ENCODE data around the gene NKX2-2.

Gene NKX2-2

DNA sequence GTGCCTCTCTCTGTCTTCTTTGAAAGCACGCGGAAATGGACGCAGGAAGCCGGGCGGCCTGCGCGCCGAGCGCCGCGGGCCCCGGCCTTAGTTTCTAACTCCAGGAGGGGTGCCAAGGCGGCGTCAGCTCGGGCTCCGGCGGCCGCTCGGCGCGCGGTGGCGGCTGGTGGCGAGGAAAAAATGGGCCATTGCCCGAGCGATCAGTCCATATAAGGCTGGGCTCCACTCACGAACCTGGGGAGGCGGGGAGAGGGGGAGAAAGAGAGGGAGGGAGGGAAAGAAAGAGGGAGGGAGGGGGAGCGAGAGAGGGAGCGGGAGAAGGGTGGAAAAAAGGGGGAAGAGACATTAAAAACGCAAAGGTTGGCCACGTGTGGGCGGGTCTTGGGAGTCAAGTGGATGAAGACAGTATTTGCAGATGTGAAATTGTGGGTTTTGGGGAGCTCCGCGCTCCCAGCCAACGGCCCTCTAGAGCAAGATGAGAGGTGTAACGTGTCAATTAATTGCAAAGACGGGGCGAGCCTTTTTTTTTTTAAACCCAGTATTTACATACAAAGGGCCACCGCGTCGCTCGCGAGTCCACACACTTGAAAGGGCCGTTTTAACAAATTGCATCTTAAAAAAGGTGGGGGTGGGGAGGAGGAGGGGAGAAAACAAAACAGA is at the start of gene NKX2-2:
NKX2-2 (minus strand) TSS at position 184 of the 660 bp plus-strand sequence. CDS start 395 bp downstream, outside the sequence.
- FAIRE-seq, result peak; percentile 21

GRCh38 chr20:21562656-21563055 is 48.8 kb upstream of the NKX2-2 start:
- no peak for FAIRE-seq

GRCh38 chr20:21559305-21559704 is 45.4 kb upstream of the NKX2-2 start:
- FAIRE-seq, result peak; percentile 5

- FAIRE-seq, result no peak
Observed at GRCh38 chr20:21557241-21558020, 43.6 kb upstream of the NKX2-2 start.

GRCh38 chr20:21556398-21556797 is 42.5 kb upstream of the NKX2-2 start:
- no peak for FAIRE-seq

GRCh38 chr20:21555470-21556120 is 41.7 kb upstream of the NKX2-2 start:
- no peak for FAIRE-seq

- no peak for FAIRE-seq
Observed at GRCh38 chr20:21554985-21555384, 41.1 kb upstream of the NKX2-2 start.

GRCh38 chr20:21554376-21554890 is 40.6 kb upstream of the NKX2-2 start:
- FAIRE-seq, result no peak

- no peak for FAIRE-seq
Observed at GRCh38 chr20:21550587-21550986, 36.7 kb upstream of the NKX2-2 start.

DNA sequence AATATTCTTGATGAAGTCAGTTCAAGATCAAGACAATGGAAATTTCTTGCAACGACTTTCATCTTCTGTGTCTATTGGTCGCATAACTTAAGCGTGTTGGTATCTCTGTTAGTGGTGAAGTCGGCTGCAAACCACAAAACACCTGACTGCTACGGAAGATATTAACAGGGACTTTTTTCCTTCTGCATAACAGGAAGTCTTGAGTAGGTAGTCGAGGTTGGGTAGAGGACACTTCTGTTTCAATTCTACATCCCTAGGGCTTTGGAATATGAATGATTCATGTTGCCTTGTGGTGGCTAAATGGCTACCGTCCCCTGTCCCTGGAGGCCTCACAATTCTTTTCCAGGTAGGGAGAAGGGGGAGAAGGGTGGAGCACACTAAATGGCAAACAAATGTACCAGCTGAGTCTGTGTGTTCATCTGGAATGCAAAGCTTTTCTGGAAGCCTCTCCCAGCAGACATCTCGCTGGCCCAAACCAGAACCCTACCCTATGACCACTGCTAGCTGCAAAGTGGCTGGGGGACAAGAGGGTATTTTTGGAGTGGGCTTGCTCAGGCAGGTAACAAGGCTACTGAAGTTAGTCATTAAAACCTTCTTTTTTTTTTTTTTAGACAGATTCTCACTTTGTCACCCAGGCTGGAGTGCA is 34.6 kb upstream of the NKX2-2 start:
- no peak for FAIRE-seq

DNA sequence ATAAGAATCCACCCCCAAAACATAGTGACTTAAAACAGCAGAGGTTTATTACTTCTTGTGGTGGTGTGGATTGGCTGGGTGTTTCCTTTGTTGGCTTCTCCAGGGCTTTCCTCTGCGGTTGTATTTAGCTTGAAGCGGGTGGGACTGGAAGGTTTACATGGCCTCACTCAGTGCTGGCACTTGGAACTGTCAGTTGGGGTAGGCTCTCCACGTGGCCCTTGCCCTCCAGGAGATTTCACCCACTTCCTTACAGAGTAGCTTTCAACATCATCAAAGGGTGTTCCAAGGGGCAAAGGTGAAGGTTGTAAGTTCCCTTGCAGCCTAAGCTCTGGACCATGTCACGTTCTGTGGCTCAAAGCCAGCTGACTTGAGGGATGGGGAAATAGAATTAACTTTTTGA is 32.5 kb upstream of the NKX2-2 start:
- FAIRE-seq, result no peak

DNA sequence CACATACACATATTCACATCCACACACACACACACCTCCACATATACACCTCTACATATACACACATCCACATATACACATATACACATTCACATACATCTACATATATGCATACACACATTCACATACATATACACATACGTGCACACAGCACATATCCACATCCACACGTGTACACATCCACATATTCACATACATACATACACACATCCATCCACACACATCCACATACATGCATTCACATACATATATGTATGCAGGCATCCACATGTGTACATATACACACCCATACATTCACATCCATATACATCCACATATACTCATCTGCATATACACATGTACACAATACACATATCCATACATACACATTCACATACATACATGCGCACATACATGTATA is 25.6 kb upstream of the NKX2-2 start:
- FAIRE-seq, result no peak

- no peak for FAIRE-seq
Observed at GRCh38 chr20:21534886-21535285, 21.0 kb upstream of the NKX2-2 start.

DNA sequence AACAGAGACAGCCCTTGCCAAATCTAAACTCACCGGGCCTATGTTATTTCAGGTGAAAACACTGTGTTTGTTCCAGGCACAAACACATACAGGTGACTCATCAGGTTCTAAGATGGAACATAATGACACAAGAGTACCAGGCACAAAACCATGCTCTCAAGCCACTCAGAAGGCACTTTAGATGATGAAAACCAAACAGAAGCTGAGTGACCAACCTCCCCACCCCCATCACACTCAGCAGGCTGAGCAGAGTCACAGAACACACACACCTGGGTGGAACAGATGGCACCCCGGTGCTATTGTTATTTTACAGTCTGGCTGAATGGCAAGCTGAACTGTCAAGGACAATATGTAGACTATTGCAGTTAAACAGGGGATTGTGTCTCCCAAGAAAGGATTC is 20.6 kb upstream of the NKX2-2 start:
- peak; percentile 99 for FAIRE-seq

DNA sequence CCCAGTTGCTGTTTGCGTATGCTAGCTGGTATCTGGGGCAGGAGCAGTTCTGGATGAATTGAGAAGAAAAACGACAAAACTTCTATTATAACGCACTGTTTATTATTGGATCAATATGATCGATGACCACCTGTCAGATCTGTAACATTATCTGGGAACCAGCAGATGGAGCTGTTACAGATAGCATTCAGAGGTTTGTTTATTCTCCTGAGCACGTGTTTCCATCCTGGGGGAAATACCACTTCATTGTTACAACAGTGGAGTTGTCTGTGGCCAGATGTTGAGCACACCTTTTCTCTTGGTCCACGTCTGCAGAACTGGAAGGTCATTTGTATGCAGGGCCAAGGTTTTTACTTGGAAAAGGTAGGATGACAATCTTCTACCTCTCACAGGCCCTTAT is 16.0 kb upstream of the NKX2-2 start:
- FAIRE-seq, result peak; percentile 99

- no peak for FAIRE-seq
Observed at GRCh38 chr20:21528870-21529269, 15.0 kb upstream of the NKX2-2 start.

- no peak for FAIRE-seq
Observed at GRCh38 chr20:21527908-21528307, 14.0 kb upstream of the NKX2-2 start.

DNA sequence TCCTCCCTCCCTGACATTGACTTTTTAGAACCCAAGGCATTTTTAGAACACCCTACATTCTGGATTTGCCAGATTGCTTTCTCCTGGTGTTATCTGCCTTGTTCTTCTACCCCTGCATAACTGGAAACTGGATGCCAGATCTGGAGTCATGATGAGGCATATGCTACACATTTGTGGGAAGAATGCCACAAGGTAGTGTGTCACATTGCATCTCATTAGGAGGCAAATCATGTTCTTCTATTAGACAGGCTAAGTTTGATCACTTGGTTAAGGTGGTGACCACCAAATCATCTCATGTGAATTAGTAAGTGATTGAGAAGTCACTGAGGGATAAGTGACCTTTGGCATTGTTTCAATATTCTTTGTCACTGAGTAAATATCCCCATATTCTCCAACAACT is 12.9 kb upstream of the NKX2-2 start:
- FAIRE-seq, result no peak

- FAIRE-seq, result no peak
Observed at GRCh38 chr20:21523895-21524294, 10.0 kb upstream of the NKX2-2 start.

GRCh38 chr20:21523281-21523868 is 9.5 kb upstream of the NKX2-2 start:
- FAIRE-seq, result no peak

GRCh38 chr20:21522481-21523280 is 8.8 kb upstream of the NKX2-2 start:
- FAIRE-seq, result peak; percentile 60

Data from islet of Langerhans (tissue), 1 donor.